ENCODE measurements around the gene CERT1.
A peak's percentile ranks its signal among the peaks of the same experiment; 100 is the strongest.
"Not testable (repeated sequence)": the region's sequence is repeated elsewhere in the genome, so short reads cannot be mapped to it uniquely, and the experiment has no call there.

The CERT1 gene

GRCh38 chr5:75511435-75512382, at the start of gene CERT1, which contains the start of gene POLK:
Gene CERT1, minus strand, starts transcription at chr5:75511629. Its CDS starts 422 bp downstream, at chr5:75511207.
Gene POLK, plus strand, starts transcription at chr5:75511891.
- peak; percentile 96 for DNase-seq (ENCODE audit: low spot score)

GRCh38 chr5:75560655-75561054, 49.2 kb upstream of the CERT1 start:
- not testable (repeated sequence) for DNase-seq (ENCODE audit: low spot score)

- DNase-seq (ENCODE audit: low spot score), result no peak
These were observed 47.7 kb upstream of the CERT1 start for GRCh38 chr5:75558981-75559632.

GRCh38 chr5:75558221-75558620, 46.8 kb upstream of the CERT1 start:
- DNase-seq (ENCODE audit: low spot score), result no peak

GRCh38 chr5:75553358-75553757, 41.9 kb upstream of the CERT1 start:
- no peak for DNase-seq (ENCODE audit: low spot score)

- no peak for DNase-seq (ENCODE audit: low spot score)
These were observed 41.3 kb upstream of the CERT1 start for GRCh38 chr5:75552764-75553163.

- no peak for DNase-seq (ENCODE audit: low spot score)
These were observed 40.0 kb upstream of the CERT1 start for GRCh38 chr5:75551471-75551870.

GRCh38 chr5:75550597-75550996, 39.2 kb upstream of the CERT1 start:
- no peak for DNase-seq (ENCODE audit: low spot score)

- no peak for DNase-seq (ENCODE audit: low spot score)
These were observed 36.4 kb upstream of the CERT1 start for GRCh38 chr5:75547812-75548211.

- no peak for DNase-seq (ENCODE audit: low spot score)
These were observed 35.4 kb upstream of the CERT1 start for GRCh38 chr5:75546830-75547229.

- no peak for DNase-seq (ENCODE audit: low spot score)
These were observed 33.7 kb upstream of the CERT1 start for GRCh38 chr5:75545131-75545530.

- no peak for DNase-seq (ENCODE audit: low spot score)
These were observed 26.8 kb upstream of the CERT1 start for GRCh38 chr5:75538211-75538610.

GRCh38 chr5:75536694-75537360, 25.4 kb upstream of the CERT1 start:
- DNase-seq (ENCODE audit: low spot score), result no peak

GRCh38 chr5:75536147-75536546, 24.7 kb upstream of the CERT1 start:
- DNase-seq (ENCODE audit: low spot score), result no peak

- no peak for DNase-seq (ENCODE audit: low spot score)
These were observed 23.3 kb upstream of the CERT1 start for GRCh38 chr5:75534734-75535133.

- not testable (repeated sequence) for DNase-seq (ENCODE audit: low spot score)
These were observed 22.3 kb upstream of the CERT1 start for GRCh38 chr5:75533716-75534115.

- no peak for DNase-seq (ENCODE audit: low spot score)
These were observed 20.8 kb upstream of the CERT1 start for GRCh38 chr5:75532190-75532589.

- DNase-seq (ENCODE audit: low spot score), result no peak
These were observed 17.8 kb upstream of the CERT1 start for GRCh38 chr5:75529185-75529584.

- no peak for DNase-seq (ENCODE audit: low spot score)
These were observed 14.6 kb upstream of the CERT1 start for GRCh38 chr5:75526070-75526469.

- DNase-seq (ENCODE audit: low spot score), result no peak
These were observed 13.9 kb upstream of the CERT1 start for GRCh38 chr5:75525344-75525743.

- DNase-seq (ENCODE audit: low spot score), result no peak
These were observed 13.2 kb upstream of the CERT1 start for GRCh38 chr5:75524591-75524990.

GRCh38 chr5:75524071-75524470, 12.6 kb upstream of the CERT1 start:
- DNase-seq (ENCODE audit: low spot score), result no peak

GRCh38 chr5:75523275-75523674, 11.8 kb upstream of the CERT1 start:
- DNase-seq (ENCODE audit: low spot score), result no peak

Measured in AG08396 (cell line).